ENCODE data around the gene STK26. TPM values are rescaled to one million over a fixed set of nuclear protein-coding genes. Genes with fewer than 3 reads are reported as not detected.
A peak's percentile ranks its signal among the peaks of the same experiment; 100 is the strongest.

STK26 gene
- total RNA-seq, 3 donors from 2014 or later (not counting 1 experiment from before 2014, with no cell fraction given): 62.5 to 81.0 (median 66.5) TPM

GRCh38 chrX:131979116-131979515, 44.0 kb upstream of the STK26 start:
- no peaks in the 10 kb centered on the region for H3K9me3 ChIP-seq (ENCODE audit: control insufficient read depth, insufficient read depth, low read length)
- Mint-ChIP-seq H3K27me3 (ENCODE audit: low read depth in 2 of 2) (peaks cover 0 to 38% of the 10 kb centered on the region in 2 donors), H3K4me1 (peaks cover 8 to 21% of the 10 kb centered on the region in 2 donors), H3K4me3 (no peak overlapping the region), H3K27ac (no peak overlapping the region), H3K36me3 (no peaks in the 10 kb centered on the region), H3K9me3 (no peaks in the 10 kb centered on the region)
- no peaks in the 10 kb centered on the region for H3K4me1 ChIP-seq (ENCODE audit: control insufficient read depth, insufficient read depth, low read length)
- H3K4me3 ChIP-seq (ENCODE audit: low read length): no peak overlapping the region
- DNase-seq (no peak), ATAC-seq (no peak)
- intact Hi-C loops (cut with micrococcal nuclease): no loop called here
- H3K36me3 ChIP-seq (ENCODE audit: control insufficient read depth, insufficient read depth, low read length): no peaks in the 10 kb centered on the region
- no peak overlapping the region for H3K27ac ChIP-seq (ENCODE audit: low read length)
- no peak for TF ChIP-seq CTCF (IDR thresholded peaks at IDR 0.05)
- H3K27me3 ChIP-seq (ENCODE audit: control insufficient read depth, insufficient read depth, low read length): no peaks in the 10 kb centered on the region

DNA sequence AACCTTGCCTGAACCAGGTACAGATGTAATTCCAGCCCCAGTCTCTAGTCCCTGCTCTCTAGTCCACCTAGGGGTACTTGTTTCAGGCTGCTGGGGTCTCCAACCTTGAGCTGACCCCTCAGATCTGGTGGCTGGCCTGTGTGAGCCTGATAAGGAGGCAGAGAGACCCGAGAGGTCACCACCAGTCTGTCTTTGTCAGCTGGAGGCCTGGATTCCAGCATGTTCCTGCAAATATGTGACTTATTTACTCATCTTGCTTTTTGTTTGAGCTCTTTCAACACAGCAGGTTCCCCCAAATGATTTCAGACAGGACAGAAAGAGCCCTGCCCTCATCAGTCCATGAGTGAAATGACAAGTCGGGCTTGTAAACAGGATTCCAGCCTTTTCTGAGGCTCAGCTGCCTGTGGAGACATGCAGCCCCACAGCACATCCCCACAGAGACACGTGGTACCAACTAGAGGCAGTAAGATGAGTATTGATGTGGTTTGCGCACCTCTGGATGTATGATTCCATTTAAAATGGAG, 37.5 kb upstream of the STK26 start:
- Histone ChIP-seq H3K27ac (ENCODE audit: low read length) (peak overlapping the region; percentile 0), H3K27me3 (ENCODE audit: control insufficient read depth, insufficient read depth, low read length) (no peaks in the 10 kb centered on the region), H3K4me3 (ENCODE audit: low read length) (no peak overlapping the region), H3K9me3 (ENCODE audit: control insufficient read depth, insufficient read depth, low read length) (no peaks in the 10 kb centered on the region), H3K36me3 (ENCODE audit: control insufficient read depth, insufficient read depth, low read length) (no peaks in the 10 kb centered on the region), H3K4me1 (ENCODE audit: control insufficient read depth, insufficient read depth, low read length) (peaks cover 41% of the 10 kb centered on the region)
- WGBS (ENCODE audit: insufficient coverage): 92% methylated on average over 1 of the region's 4 CpGs
- intact Hi-C loops (cut with micrococcal nuclease): loop anchor here (2.0 kb wide), 1 partner anchor 37 kb away; the partner anchor contains the start of gene STK26
- peaks cover 52 to 66% of the 10 kb centered on the region in 2 donors for H3K4me1 Mint-ChIP-seq
- H3K36me3 Mint-ChIP-seq: no peaks in the 10 kb centered on the region
- no peak overlapping the region for H3K4me3 Mint-ChIP-seq
- ATAC-seq (no peak), DNase-seq (peak in 1 of 2 donors; percentile 37)
- no peak for TF ChIP-seq CTCF (IDR thresholded peaks at IDR 0.05)
- peak overlapping the region; percentile 84 to 92 for H3K27ac Mint-ChIP-seq
- H3K27me3 Mint-ChIP-seq (ENCODE audit: low read depth in 2 of 2): peaks cover 0 to 46% of the 10 kb centered on the region in 2 donors
- H3K9me3 Mint-ChIP-seq: no peaks in the 10 kb centered on the region

DNA sequence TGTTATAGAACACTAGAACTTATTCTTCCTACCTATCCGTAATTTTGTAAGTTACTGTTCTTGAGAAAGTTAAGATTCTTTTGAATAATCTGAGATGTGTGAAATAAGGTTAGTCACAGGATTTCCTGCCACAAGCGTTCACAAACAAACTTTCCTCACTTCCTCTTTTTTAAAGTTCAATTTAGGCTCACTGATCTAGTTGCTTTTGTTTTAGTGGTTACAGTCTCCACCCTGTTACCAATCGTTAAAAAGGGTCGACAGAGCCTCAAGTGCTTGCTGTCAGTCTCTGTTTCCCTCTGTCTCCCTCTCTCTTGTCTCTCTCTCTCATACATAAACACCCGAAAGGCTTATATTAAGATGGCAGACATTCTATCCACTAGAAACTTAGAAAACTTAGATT, 35.9 kb upstream of the STK26 start:
- TF ChIP-seq CTCF (IDR thresholded peaks at IDR 0.05): no peak
- no peaks in the 10 kb centered on the region for H3K9me3 Mint-ChIP-seq
- DNase-seq: peak in 1 of 2 donors; percentile 72

GRCh38 chrX:131988236-131988635, 34.9 kb upstream of the STK26 start:
- Histone ChIP-seq H3K4me3 (ENCODE audit: low read length) (no peak overlapping the region), H3K27me3 (ENCODE audit: control insufficient read depth, insufficient read depth, low read length) (no peaks in the 10 kb centered on the region), H3K4me1 (ENCODE audit: control insufficient read depth, insufficient read depth, low read length) (peaks cover 41% of the 10 kb centered on the region), H3K27ac (ENCODE audit: low read length) (peak overlapping the region; percentile 94), H3K9me3 (ENCODE audit: control insufficient read depth, insufficient read depth, low read length) (no peaks in the 10 kb centered on the region), H3K36me3 (ENCODE audit: control insufficient read depth, insufficient read depth, low read length) (no peaks in the 10 kb centered on the region)
- Mint-ChIP-seq H3K27me3 (ENCODE audit: low read depth in 2 of 2) (peaks cover 0 to 46% of the 10 kb centered on the region in 2 donors), H3K27ac (peak overlapping the region; percentile 84 to 92), H3K36me3 (no peaks in the 10 kb centered on the region), H3K4me1 (peaks cover 53 to 58% of the 10 kb centered on the region in 2 donors), H3K9me3 (peaks cover 0 to 3% of the 10 kb centered on the region in 2 donors), H3K4me3 (no peak overlapping the region)
- DNase-seq (no peak), ATAC-seq (no peak)
- no peak for TF ChIP-seq CTCF (IDR thresholded peaks at IDR 0.05)
- intact Hi-C loops (cut with micrococcal nuclease): no loop called here

More for the DNA sequence above, 35.9 kb upstream of the STK26 start:
- H3K27me3 Mint-ChIP-seq (ENCODE audit: low read depth in 2 of 2): peaks cover 0 to 45% of the 10 kb centered on the region in 2 donors
- no peaks in the 10 kb centered on the region for H3K36me3 Mint-ChIP-seq
- Histone ChIP-seq H3K27ac (ENCODE audit: low read length) (peak overlapping the region; percentile 94), H3K27me3 (ENCODE audit: control insufficient read depth, insufficient read depth, low read length) (no peaks in the 10 kb centered on the region), H3K4me1 (ENCODE audit: control insufficient read depth, insufficient read depth, low read length) (peaks cover 41% of the 10 kb centered on the region), H3K36me3 (ENCODE audit: control insufficient read depth, insufficient read depth, low read length) (no peaks in the 10 kb centered on the region), H3K9me3 (ENCODE audit: control insufficient read depth, insufficient read depth, low read length) (no peaks in the 10 kb centered on the region), H3K4me3 (ENCODE audit: low read length) (no peak overlapping the region)
- peak overlapping the region; percentile 84 to 92 for H3K27ac Mint-ChIP-seq
- WGBS (ENCODE audit: insufficient coverage): 0% methylated on average over 3 of the region's 5 CpGs
- intact Hi-C loops (cut with micrococcal nuclease): loop anchor here (2.0 kb wide), 1 partner anchor 36 kb away; the partner anchor contains the start of gene STK26
- H3K4me3 Mint-ChIP-seq: peak overlapping the region; percentile 74
- peak; percentile 93 to 96 (median 94) for ATAC-seq
- peaks cover 60 to 65% of the 10 kb centered on the region in 2 donors for H3K4me1 Mint-ChIP-seq

Data from natural killer cell (primary cell).